DOHH2 (cell line): Measurements from ENCODE around the gene EBP.

Experiments used
- EZH2phosphoT487 ChIP-seq: fragments of 200-600 bp; sonication (generic); IDR thresholded peaks from 2 replicates; pipeline ENCODE4 v1.6.1; 2017; ENCODE audit warnings: borderline replicate concordance, mild to moderate bottlenecking, antibody characterized with exemption, low read length, moderate library complexity, mixed read lengths
- TF ChIP-seq, protein P1 (sequence below): fragments of 200-600 bp; sonication (generic); IDR thresholded peaks from one replicate; pipeline ENCODE4 v1.5.1; 2014; ENCODE audit warnings: antibody characterized with exemption, mild to moderate bottlenecking, low read depth, low read length; ENCODE audit not compliant: poor library complexity, severe bottlenecking

DNA sequence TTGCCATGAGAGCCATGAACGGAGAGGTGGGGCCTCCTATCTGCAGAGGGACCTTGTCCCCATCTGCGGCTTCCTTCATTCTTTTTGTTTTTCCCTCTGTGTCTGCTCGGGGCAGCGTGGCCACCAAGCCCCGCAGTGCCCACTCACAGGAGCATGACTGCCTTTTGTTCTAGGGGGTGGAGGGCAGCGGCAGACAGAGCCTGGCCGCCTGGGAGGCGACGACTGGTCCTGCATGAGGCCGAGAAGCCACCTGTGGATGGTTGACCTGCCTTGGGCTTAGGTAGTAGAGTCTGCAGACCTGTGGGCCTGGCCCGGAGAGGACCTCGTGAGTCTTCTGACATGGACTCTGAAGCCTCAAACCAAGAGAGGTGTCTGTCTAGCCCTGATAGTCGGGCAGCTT is 54.0 kb downstream of the EBP start:
- TF ChIP-seq, protein P1, sequence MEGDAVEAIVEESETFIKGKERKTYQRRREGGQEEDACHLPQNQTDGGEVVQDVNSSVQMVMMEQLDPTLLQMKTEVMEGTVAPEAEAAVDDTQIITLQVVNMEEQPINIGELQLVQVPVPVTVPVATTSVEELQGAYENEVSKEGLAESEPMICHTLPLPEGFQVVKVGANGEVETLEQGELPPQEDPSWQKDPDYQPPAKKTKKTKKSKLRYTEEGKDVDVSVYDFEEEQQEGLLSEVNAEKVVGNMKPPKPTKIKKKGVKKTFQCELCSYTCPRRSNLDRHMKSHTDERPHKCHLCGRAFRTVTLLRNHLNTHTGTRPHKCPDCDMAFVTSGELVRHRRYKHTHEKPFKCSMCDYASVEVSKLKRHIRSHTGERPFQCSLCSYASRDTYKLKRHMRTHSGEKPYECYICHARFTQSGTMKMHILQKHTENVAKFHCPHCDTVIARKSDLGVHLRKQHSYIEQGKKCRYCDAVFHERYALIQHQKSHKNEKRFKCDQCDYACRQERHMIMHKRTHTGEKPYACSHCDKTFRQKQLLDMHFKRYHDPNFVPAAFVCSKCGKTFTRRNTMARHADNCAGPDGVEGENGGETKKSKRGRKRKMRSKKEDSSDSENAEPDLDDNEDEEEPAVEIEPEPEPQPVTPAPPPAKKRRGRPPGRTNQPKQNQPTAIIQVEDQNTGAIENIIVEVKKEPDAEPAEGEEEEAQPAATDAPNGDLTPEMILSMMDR = no peak
- TF ChIP-seq EZH2phosphoT487 = no peak
